ENCODE data around the gene KCNIP4. TPM values are rescaled to one million over a fixed set of nuclear protein-coding genes. Genes with fewer than 3 reads are reported as not detected.

Gene KCNIP4
- total RNA-seq, 1 donor, result 1.7 TPM

GRCh38 chr4:21136051-21136630 is 812.4 kb downstream of the KCNIP4 start:
- no peak for DNase-seq (ENCODE audit: low read depth)
- TF ChIP-seq CTCF (IDR thresholded peaks at IDR 0.05; ENCODE audit: insufficient read depth, low read length), result no peak
- no peak overlapping the region for H3K4me3 ChIP-seq (ENCODE audit: low read depth, low read length)

- no peak for TF ChIP-seq CTCF (IDR thresholded peaks at IDR 0.05; ENCODE audit: insufficient read depth, low read length)
- no peak overlapping the region for H3K4me3 ChIP-seq (ENCODE audit: low read depth, low read length)
- no peak for DNase-seq (ENCODE audit: low read depth)
Observed at GRCh38 chr4:21134994-21135393, 813.6 kb downstream of the KCNIP4 start.

GRCh38 chr4:21130606-21131005 is 818.0 kb downstream of the KCNIP4 start:
- DNase-seq (ENCODE audit: low read depth), result no peak
- H3K4me3 ChIP-seq (ENCODE audit: low read depth, low read length), result no peak overlapping the region
- TF ChIP-seq CTCF (IDR thresholded peaks at IDR 0.05; ENCODE audit: insufficient read depth, low read length), result no peak

GRCh38 chr4:21126014-21126512 is 822.5 kb downstream of the KCNIP4 start:
- TF ChIP-seq CTCF (IDR thresholded peaks at IDR 0.05; ENCODE audit: insufficient read depth, low read length), result no peak
- DNase-seq (ENCODE audit: low read depth), result no peak
- no peak overlapping the region for H3K4me3 ChIP-seq (ENCODE audit: low read depth, low read length)

- DNase-seq (ENCODE audit: low read depth), result no peak
- no peak for TF ChIP-seq CTCF (IDR thresholded peaks at IDR 0.05; ENCODE audit: insufficient read depth, low read length)
Observed at GRCh38 chr4:21118301-21118700, 830.3 kb downstream of the KCNIP4 start.

GRCh38 chr4:21117541-21118180 is 830.9 kb downstream of the KCNIP4 start:
- no peak overlapping the region for H3K4me3 ChIP-seq (ENCODE audit: low read depth, low read length)
- TF ChIP-seq CTCF (IDR thresholded peaks at IDR 0.05; ENCODE audit: insufficient read depth, low read length), result no peak
- no peak for DNase-seq (ENCODE audit: low read depth)

More at GRCh38 chr4:21118301-21118700, 830.3 kb downstream of the KCNIP4 start:
- H3K4me3 ChIP-seq (ENCODE audit: low read depth, low read length), result no peak overlapping the region
